PC-3 (cell line): ENCODE measurements around the gene CASQ2. TPM values are rescaled to one million over a fixed set of nuclear protein-coding genes. Genes with fewer than 3 reads are reported as not detected.
A peak's percentile ranks its signal among the peaks of the same experiment; 100 is the strongest.

Source experiments
- ATAC-seq: fragments of 200-7000 bp; cut with Tn5 transposase; 2 replicates; pipeline ENCODE4 v1.9.1; 2020; ENCODE audit warnings: mild to moderate bottlenecking, moderate library complexity
- BruUV-seq: library from RNA; stranded (reverse); fragments of 400-500 nt; replicated peaks from 2 replicates; lab custom pipeline; 2021; lab: Mats Ljungman, UMichigan
- CTCF ChIA-PET: fragments of 300-600 bp; sonication (Branson Sonifier 250); formaldehyde crosslinking; loops from one replicate; lab custom pipeline; 2022; ENCODE audit warnings: antibody characterized with exemption; lab: Charles Lee
- POLR2A ChIA-PET: fragments of 300-600 bp; sonication (Branson Sonifier 250); formaldehyde crosslinking; loops from one replicate; lab custom pipeline; 2022; ENCODE audit warnings: antibody characterized with exemption; ENCODE audit not compliant: unreplicated experiment; lab: Charles Lee
- DNase-seq: peaks from one replicate; pipeline ENCODE4 v3.0.0-alpha.2; 2015
- H2AFZ ChIP-seq: fragments of 300-600 bp; sonication (generic); 2 replicates; pipeline ENCODE4 v1.6.0; 2016; ENCODE audit warnings: antibody characterized with exemption, low read length
- H3F3A ChIP-seq: fragments of 300-600 bp; sonication (generic); one replicate; pipeline ENCODE4 v1.6.0; 2017; ENCODE audit warnings: antibody characterized with exemption, low read length, control low read depth, mild to moderate bottlenecking; ENCODE audit not compliant: unreplicated experiment
- H3K27ac ChIP-seq: fragments of 300-600 bp; sonication (generic); 2 replicates; pipeline ENCODE4 v1.5.1; 2016; ENCODE audit warnings: mild to moderate bottlenecking, low read length
- H3K27me3 ChIP-seq: fragments of 300-600 bp; sonication (generic); 2 replicates; pipeline ENCODE4 v1.6.1; 2016; ENCODE audit warnings: low read length, mixed read lengths
- H3K36me3 ChIP-seq: fragments of 300-600 bp; sonication (generic); 2 replicates; pipeline ENCODE4 v1.6.1; 2016; ENCODE audit warnings: low read depth, mixed run types, low read length, mixed read lengths
- H3K4me1 ChIP-seq: fragments of 300-600 bp; sonication (generic); 2 replicates; pipeline ENCODE4 v1.5.1; 2016; ENCODE audit warnings: low read length; ENCODE audit not compliant: insufficient read depth
- H3K4me2 ChIP-seq: fragments of 300-600 bp; sonication (generic); 2 replicates; pipeline ENCODE4 v1.6.0; 2016; ENCODE audit warnings: low read length
- H3K4me3 ChIP-seq: fragments of 300-600 bp; sonication (generic); 2 replicates; pipeline ENCODE4 v1.5.1; 2016; ENCODE audit warnings: mild to moderate bottlenecking, low read length, mixed read lengths
- H3K79me2 ChIP-seq: fragments of 300-600 bp; sonication (generic); 2 replicates; pipeline ENCODE4 v1.6.1; 2017; ENCODE audit warnings: low read length, mixed read lengths
- H3K9ac ChIP-seq: fragments of 300-600 bp; sonication (generic); 2 replicates; pipeline ENCODE4 v1.6.0; 2016; ENCODE audit warnings: mild to moderate bottlenecking, low read length
- H3K9me2 ChIP-seq: fragments of 300-600 bp; sonication (generic); replicated peaks from 2 replicates; pipeline ENCODE4 v1.6.1; 2016; ENCODE audit warnings: mixed run types, low read length, mixed read lengths
- H3K9me3 ChIP-seq: fragments of 300-600 bp; sonication (generic); 2 replicates; pipeline ENCODE4 v1.6.1; 2016; ENCODE audit warnings: low read length, mixed read lengths
- H4K20me1 ChIP-seq: fragments of 300-600 bp; sonication (generic); 2 replicates; pipeline ENCODE4 v1.6.1; 2016; ENCODE audit warnings: low read length, mixed read lengths
- CTCF ChIP-seq: fragments of 300-600 bp; sonication (generic); conservative IDR thresholded peaks from 2 replicates; pipeline ENCODE4 v1.5.1; 2017; ENCODE audit warnings: antibody characterized with exemption, low read depth, mild to moderate bottlenecking, low read length
- EZH2 ChIP-seq: fragments of 300-600 bp; sonication (generic); IDR thresholded peaks from one replicate; pipeline ENCODE4 v1.6.1; 2017; ENCODE audit warnings: antibody characterized with exemption, mild to moderate bottlenecking, low read length; ENCODE audit not compliant: unreplicated experiment
- EZH2phosphoT487 ChIP-seq: fragments of 300-600 bp; sonication (generic); IDR thresholded peaks from 2 replicates; pipeline ENCODE4 v1.6.1; 2018; ENCODE audit warnings: mild to moderate bottlenecking, antibody characterized with exemption, low read length, borderline replicate concordance
- intact Hi-C: fragments of 100-400 bp; cut with micrococcal nuclease; formaldehyde crosslinking; loops from 2 replicates; pipeline ENCODE4 v1.9.0; 2023
- total RNA-seq: library from RNA; depleted of rRNA; stranded (reverse); fragments of >200 nt; gene quantifications from 2 replicates; pipeline ENCODE4 v1.2.3, GENCODE V29; 2014

Gene CASQ2
- total RNA-seq, 1 experiment from 2014 or later: not detected

DNA sequence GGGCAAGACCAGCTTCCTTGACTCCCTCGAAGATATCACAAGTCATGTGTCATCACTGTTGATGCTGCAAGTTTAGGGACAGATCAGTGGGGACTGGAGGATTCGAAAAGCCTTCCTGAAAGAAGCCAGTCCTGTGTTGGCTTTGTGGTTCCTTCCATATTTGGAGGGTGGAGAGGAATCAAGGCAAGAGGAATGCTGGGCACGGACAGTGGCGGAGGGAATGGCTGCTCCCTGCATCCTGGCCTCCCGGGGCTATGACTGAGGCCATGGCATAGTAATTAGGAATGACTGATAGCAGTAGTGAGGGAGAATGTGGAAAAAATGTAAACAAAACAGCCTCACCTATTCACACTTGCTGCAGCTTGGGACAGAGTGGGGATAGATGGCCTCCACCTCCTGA is 90.4 kb downstream of the CASQ2 start:
- Histone ChIP-seq H3K27ac (no peak overlapping the region), H4K20me1 (no peaks in the 10 kb centered on the region), H3K4me3 (no peak overlapping the region), H2AFZ (no peak overlapping the region), H3K36me3 (peaks cover 15% of the 10 kb centered on the region), H3K9me2 (no peaks in the 10 kb centered on the region), H3K4me2 (no peak overlapping the region), H3K4me1 (peaks cover 47% of the 10 kb centered on the region), H3F3A (no peaks in the 10 kb centered on the region), H3K9me3 (no peaks in the 10 kb centered on the region), H3K79me2 (peaks cover 39% of the 10 kb centered on the region), H3K27me3 (no peaks in the 10 kb centered on the region), H3K9ac (no peak overlapping the region)
- CTCF ChIA-PET: interaction anchor here (0.6 kb wide), 1 partner anchor 28 kb away, joined by 3 read pairs; no protein-coding TSS in a partner anchor
- DNase-seq: no peak
- TF ChIP-seq EZH2phosphoT487: no peak
- no peak for TF ChIP-seq EZH2
- TF ChIP-seq CTCF: no peak
- BruUV-seq: no TSS peak
- POLR2A ChIA-PET: interaction anchor here (0.6 kb wide), 1 partner anchor 36 kb away, joined by 6 read pairs; the partner anchor contains the start of gene VANGL1
- intact Hi-C loops: no loop called here
- no peak for ATAC-seq

DNA sequence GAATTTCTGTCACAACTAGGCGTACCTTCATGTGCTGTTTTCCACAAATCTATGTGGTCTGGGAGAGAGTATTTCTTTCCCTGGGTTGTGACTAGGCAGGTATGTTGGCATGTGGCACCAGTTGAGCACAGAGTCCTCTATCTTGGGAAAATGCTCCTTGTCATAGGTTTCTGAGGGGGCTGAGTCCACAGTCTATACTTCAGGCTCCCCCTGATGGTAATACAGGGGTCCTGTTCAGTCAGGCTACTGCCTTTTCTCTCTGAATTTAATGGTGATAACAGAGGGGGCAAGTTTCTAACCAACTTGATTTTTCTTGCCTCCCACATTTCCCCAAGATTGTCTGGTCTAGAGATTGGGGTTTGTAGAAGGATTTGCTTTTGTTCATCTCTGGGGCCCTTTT is 90.9 kb downstream of the CASQ2 start:
- intact Hi-C loops: no loop called here
- Histone ChIP-seq H3K36me3 (peaks cover 12% of the 10 kb centered on the region), H3F3A (no peaks in the 10 kb centered on the region), H3K4me2 (no peak overlapping the region), H3K4me3 (no peak overlapping the region), H3K9me2 (no peaks in the 10 kb centered on the region), H3K27me3 (no peaks in the 10 kb centered on the region), H3K27ac (peak overlapping the region; percentile 67), H3K9me3 (no peaks in the 10 kb centered on the region), H3K79me2 (peaks cover 45% of the 10 kb centered on the region), H2AFZ (no peak overlapping the region), H4K20me1 (no peaks in the 10 kb centered on the region), H3K4me1 (peaks cover 47% of the 10 kb centered on the region), H3K9ac (no peak overlapping the region)
- no TSS peak for BruUV-seq
- DNase-seq (no peak), ATAC-seq (no peak)
- CTCF ChIA-PET: no interaction called here
- POLR2A ChIA-PET: no interaction called here
- no peak for TF ChIP-seq EZH2phosphoT487
- TF ChIP-seq EZH2: no peak
- TF ChIP-seq CTCF: no peak

- no peaks in the 10 kb centered on the region for H3K9me3 ChIP-seq
- peaks cover 47% of the 10 kb centered on the region for H3K4me1 ChIP-seq
- peaks cover 8% of the 10 kb centered on the region for H3K36me3 ChIP-seq
- H3F3A ChIP-seq: no peaks in the 10 kb centered on the region
- ChIA-PET CTCF (no interaction called here), POLR2A (no interaction called here)
- no peaks in the 10 kb centered on the region for H3K9me2 ChIP-seq
- H3K27ac ChIP-seq: peak overlapping the region; percentile 67
- BruUV-seq: no TSS peak
- H3K27me3 ChIP-seq: no peaks in the 10 kb centered on the region
- no peak for ATAC-seq
- H4K20me1 ChIP-seq: no peaks in the 10 kb centered on the region
- 0 out of 2 replicates have a peak overlapping the region, but pooled peaks have one; percentile 30 for H3K4me2 ChIP-seq
- intact Hi-C loops: no loop called here
- DNase-seq: peak; percentile 29
- no peak overlapping the region for H3K4me3 ChIP-seq
- H3K9ac ChIP-seq: no peak overlapping the region
- TF ChIP-seq CTCF: no peak
- TF ChIP-seq EZH2: no peak
- peaks cover 49% of the 10 kb centered on the region for H3K79me2 ChIP-seq
- H2AFZ ChIP-seq: no peak overlapping the region
Observed at GRCh38 chr1:115677182-115677555, 91.3 kb downstream of the CASQ2 start.
